Measurements from ENCODE around the gene XPNPEP1.

XPNPEP1 gene

DNA sequence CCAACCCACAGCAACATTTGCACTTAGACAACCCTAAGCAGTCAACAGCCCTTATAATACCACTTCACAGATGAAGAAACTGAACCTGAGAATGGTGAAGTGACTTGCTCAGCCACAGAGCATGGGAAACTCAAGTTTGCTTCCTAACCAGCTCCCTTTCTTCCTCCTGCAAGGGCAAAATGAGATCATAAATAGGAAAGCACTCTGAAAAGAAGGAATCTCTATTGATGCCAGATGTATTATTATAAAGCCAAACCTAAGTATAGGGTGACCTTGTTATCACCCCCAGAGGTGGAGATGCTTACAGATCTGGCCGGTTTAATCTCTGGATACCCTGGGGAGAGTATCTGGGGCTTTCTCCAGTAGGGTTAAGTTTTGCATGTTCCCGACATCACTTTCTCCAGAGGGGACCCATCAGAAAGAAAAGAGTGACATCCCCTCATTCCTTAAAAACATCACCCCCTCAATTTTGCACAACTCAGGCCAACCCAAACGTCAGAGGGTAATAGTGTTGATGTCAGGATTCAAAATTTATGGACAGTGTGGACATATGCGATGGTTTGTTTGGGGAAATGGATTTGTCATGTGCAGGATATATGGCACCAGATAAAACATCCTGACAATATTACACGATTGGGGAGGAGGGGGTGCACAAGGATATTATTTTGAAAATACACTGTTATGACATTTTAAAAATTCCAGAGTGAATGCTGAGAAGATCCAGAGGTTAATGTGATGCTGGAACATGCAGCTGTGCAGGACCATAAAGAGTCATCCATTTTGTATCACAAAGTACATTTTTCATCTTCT is 24.0 kb upstream of the XPNPEP1 start:
- no peak for DNase-seq (ENCODE audit: low read depth)

DNA sequence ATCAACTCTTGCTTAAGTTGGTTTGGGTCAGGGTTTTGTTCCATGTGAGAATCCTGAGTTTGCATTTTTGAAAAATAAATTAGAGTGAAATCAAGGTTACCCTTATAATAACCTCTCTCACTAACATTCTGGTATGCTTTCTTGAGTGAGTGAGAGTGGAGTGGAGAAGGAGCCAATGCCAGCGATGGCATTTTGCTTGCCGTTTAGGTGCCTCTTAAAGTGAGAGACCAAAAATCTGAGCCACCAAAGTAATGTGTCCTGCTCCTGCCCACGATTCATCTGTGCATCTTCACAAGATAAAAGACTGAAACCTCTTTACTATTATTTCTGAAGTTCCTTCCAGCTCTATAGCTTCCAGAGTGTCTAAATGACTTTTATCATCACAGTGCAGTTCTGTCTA is 23.4 kb upstream of the XPNPEP1 start:
- no peak for DNase-seq (ENCODE audit: low read depth)

DNA sequence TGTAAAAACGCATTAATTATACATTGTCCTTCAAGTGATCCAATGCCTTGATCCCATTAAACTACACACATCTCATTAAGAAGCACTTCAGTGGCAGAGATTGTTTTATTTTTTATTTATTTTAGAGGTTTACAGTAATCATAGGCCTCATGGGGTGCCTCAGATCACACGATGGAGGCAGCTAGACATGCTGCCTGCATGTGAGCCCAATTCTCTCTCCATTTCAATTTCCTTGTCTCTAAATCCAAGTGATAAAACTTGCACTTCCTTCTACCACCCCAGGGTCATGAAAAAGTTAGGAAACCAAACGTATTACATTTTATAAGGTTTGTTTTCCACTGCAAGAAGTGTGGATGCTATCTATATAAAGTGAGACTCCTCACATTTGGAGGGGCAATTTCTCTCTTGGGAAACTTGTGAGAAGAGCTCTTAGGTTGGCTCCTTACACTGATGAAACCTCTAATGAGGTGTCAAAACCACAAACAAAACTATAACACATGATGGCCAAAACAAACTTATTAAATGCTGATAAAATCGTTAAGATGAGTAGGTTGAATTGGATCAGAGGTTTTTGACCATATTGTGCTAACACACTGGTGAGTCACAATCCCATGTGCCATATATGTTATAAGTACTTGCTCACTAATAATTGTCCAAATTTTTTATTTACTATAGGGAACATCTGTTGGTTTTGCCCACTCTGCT is 22.3 kb upstream of the XPNPEP1 start:
- no peak for DNase-seq (ENCODE audit: low read depth)

DNA sequence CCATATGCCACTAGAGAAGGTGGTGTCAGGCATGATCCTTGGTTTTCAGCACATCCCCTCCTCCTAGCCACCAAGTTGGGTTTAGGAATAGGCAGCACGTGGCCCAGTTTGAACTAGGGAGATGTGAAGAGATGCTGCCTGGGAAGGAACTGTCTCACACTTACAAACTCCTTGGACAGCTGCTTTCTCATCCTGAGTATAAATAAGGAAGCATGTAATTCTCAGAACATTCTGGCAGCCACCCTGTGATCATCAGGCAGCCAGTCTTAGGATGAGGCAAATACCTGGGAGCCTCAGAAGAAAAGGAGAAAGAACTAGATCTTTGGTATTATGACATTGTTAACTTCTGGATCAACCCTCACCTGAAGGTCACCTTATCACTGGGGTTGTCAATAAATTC is 21.3 kb upstream of the XPNPEP1 start:
- no peak for DNase-seq (ENCODE audit: low read depth)

DNA sequence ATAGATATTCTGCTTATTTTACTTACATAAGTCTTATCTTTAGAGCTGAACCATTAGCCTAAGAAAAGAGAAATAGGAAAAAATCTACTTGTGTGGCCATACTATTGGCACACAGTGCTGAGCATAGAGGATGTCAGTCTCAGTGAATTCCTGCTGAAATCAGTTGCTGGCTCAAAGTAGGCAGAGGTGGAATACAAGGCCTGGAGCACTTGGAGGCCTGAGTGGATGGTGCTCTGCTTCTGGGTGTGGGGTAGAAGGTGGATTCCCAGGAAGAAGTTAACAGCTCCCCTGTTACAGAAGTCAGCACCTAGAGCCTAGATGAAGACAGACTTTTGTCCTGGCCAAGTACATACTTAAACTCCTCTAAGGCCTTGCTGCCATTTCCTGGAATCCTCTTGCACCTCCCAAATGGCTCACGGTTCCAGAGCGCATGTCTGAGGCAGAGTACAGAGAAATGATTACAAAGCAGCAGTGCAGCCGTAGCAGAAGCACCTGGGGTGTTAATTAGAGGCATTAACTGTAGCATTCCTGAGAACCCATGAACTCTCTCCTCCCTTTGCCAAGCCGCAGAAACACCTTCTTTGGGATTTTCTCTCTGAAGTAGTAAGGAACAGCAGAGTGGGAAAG is 18.0 kb upstream of the XPNPEP1 start:
- no peak for DNase-seq (ENCODE audit: low read depth)

DNA sequence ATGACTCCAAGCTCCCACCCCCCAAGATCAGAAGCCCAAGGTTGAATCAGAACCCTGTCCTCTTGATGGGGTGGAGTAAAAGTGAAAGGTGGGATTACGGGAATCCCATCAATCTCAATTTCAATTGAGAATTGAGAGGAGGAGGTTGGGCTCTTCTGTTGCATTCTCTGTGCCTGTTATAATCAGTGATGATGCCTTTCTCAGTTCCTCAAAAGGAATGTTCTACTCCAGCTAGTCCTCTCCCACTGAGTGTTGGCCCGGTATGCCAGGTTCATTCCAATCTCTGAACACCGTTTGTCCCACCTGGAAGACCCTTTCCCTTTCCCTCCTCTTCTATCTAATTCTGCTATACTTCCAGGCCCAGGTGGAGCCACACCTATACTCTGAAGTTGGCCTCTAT is 17.2 kb upstream of the XPNPEP1 start:
- no peak for DNase-seq (ENCODE audit: low read depth)

DNA sequence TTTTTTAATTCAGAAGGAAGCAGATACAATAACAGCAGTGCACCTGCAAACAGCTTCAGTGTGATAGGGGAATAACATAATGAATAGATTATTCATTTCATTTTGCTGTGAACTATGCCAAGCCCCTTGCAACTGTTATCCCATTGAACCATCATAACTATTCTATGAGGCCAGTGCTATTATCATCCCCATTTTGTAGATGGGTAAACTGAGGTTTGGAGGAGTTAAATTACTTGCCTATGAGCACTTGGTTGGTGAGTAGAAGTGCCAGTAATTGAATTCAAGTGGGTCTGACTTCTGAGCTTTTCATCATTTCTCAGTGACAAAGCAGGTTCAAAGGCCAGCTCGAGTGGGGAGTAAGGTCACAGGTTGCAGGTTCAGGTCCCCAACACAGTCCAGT is 16.8 kb upstream of the XPNPEP1 start:
- no peak for DNase-seq (ENCODE audit: low read depth)

DNA sequence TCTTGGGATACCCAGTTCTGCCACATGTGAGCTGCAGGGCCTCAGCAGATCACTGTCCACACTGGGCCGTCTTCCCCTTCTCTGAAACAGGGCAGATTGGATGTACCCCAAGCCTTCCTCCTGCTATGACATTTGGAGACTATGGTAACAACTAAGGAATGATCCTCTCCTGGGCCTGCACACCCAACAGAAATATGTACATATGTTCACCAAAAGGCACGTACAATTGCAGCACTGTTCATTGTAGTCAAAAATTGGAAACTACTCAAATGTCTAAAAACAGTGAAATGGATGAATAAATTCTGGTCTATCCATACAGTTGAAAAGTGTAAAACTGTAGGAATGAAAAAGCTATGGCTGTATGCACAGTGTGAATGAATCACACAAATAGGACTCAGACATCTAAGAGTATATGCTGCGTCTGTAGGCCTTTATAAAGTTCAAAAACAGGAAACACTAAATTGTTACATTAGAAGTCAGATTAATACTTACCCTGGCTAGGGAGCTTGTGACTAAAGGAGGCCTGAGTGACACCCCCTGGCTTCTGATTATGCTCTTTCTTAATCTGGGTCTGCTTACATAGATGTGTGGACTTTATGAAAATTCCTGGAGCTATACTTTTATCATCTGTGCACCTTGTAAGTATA is 16.1 kb upstream of the XPNPEP1 start:
- DNase-seq (ENCODE audit: low read depth) = no peak

DNA sequence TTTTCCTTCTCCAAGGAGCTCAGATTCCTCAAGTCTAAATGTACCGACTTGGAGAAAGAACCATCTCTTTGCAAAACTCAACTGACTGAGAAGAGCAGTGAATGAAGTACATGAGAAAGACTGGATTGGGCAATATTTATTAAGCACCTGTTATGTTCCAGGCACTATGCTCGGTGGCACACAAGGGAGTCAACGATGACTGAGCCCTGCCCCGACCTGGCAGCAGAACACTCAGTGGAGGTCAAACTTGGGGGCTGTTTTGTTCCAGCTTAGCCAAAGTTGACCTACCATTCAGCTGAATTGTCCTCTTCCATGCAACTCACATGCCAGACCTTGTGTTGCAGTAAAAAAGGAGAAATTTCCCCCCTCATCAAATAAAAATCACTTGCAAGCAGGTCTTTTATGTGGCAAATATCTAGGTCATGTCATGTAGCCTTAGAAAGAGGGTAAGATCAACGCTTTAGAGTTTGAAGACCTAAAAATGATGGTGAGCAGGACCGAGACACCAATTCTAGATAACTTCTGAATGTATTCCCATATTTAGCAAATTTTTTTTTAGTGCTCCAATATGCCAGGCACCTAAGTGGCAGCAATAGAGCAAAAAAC is 14.3 kb upstream of the XPNPEP1 start:
- no peak for DNase-seq (ENCODE audit: low read depth)

DNA sequence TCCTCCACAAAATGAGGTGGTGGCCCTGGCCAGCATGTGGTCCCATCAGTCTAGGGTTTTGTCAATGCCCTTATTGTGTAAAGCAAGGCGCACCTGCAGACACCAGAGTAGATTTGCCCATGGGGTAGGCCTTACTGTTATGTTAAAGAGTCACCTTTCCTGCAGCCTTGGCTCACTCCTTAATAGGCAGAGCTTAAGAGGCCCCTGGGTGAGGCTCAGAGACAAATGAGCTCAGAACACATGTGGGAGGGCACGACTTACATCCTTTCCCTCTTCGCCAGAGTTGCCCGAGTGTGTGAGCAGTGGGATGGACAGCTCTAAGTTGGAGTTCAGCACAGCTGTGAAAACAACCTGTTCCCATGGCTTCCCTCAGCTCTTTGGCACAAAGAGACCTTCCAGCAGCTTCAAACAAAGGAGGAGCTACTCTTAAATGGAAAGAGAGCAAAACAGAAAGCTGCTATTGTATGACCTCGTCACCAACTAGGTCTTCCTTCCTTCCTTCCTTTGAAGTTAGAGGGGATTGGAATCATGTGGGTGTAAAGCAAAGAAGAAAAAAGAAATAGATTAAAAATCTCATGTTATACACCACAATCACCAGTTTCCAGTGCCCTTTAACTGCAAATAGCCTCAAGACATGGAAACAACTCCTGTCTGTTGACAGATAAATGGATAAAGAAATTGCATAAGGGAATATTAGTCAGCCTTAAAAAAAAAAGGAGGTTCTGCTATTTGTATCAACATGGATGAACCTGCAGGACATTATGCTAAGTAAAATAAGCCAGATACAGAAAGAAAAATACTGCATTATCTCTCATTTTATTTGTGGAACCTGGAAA is 11.9 kb upstream of the XPNPEP1 start:
- no peak for DNase-seq (ENCODE audit: low read depth)

DNA sequence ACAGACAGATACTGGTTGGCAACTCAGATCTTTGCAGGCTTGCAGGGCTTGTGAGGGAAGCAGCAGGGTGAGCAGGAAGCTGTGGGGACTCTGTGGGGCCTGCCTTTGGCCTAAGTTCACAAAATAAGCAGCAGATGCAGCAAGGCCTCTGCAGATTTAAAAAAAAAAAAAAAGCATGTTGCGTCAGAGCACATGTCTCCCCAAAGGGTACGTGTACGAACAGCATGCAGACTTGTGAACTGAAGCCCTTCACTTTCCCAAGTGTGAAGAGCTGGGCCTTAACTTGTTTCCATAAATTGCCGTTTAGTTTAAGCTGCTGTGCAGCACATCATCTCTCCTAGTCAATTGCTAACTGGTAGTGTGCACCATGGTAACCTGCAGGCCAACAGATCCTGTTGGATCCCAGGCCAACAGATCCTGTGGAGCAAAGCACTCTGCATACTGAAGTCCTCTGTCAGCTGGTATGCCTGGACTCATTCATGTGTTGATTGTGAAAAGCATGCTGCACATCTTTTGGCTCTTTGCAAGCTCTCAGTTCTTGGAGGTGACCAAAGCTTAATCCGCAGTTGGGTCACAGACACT is 10.8 kb upstream of the XPNPEP1 start:
- DNase-seq (ENCODE audit: low read depth) = no peak

DNA sequence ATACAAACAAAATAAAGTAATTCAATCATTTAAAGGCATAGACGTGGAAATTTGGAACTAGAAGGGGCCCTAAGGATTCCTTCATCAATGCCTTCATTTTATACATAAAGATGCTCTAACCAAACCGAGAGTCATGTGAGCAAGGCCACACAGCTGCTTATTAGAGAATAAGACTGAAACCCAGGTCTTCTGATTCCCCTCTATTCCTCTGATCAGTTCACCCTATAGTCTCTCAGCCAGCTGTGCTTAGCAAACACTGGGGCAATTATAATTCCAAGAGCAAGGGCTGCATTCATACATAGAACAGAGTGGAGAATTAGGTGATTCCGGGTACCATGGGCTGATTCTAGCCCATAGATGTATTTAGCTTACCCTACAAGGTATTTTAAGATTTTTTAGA is 9.7 kb upstream of the XPNPEP1 start:
- DNase-seq (ENCODE audit: low read depth) = no peak

DNA sequence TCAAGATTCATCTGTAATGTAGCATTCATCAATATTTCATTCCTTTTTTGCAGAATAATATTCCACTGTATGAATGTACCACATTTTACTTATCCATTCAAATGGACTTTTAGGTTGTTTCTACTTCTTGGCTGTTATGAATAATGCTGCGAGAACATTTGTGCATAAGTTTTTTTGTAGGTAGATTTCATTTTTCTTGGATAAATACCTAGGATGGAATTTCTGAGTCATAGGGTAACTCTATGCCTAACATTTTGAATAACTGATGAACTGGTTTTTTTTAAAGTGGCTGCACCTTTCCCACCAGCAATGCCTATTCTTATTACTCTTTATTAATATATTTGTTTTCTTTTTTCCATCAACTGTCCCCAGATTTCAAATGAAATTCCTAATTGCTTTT is 9.1 kb upstream of the XPNPEP1 start:
- no peak for DNase-seq (ENCODE audit: low read depth)

DNA sequence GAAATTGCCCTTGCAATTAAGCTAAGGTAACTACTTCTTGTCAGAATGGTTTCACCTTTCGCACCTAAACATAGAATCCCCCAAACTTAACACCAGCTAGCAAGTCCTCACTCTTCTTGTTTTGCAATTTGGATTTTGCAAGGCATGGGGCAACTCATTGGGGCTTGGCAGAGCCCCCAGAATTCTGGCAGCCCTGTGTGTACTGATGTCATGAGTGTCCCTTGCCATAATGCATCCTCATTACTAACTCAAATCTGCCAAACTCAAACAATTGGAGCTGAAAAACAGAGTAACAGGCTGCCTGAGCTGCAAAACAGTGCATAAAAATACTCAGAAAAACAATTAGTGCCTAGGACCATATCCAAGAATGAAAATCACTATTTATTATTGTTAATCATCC is 7.9 kb upstream of the XPNPEP1 start:
- DNase-seq (ENCODE audit: low read depth) = no peak

DNA sequence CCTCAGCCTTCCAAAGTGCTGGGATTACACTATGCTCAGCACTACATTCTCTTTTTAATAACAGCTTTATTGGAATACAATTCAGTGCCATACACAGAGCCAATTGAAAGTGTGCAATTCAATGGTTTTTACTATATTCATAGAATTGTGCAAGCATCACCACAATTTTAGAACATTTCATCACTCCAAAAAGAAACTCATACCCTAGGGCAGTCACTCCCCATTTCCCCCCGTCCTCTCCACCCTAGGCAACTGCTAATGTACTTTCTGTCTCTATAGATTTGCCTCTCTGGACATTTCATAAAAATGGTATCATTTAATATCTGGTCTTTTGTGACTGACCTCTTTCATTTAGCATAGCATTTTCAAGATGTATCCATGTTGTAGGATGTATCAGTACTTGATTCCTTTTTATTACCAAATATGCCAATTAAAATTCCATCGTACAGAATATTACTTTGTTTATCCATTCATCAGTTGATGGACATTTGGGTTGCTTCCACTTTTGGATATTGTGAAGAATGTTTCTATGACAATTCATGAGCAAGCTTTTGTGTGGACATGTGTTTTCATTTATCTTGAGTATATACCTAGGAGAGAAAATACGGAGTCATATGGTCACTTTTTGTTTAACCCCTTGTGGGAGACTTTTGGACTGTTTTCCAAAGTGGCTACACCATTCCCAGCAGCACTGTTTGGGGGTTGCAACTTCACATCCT is 6.3 kb upstream of the XPNPEP1 start:
- DNase-seq (ENCODE audit: low read depth) = no peak

DNA sequence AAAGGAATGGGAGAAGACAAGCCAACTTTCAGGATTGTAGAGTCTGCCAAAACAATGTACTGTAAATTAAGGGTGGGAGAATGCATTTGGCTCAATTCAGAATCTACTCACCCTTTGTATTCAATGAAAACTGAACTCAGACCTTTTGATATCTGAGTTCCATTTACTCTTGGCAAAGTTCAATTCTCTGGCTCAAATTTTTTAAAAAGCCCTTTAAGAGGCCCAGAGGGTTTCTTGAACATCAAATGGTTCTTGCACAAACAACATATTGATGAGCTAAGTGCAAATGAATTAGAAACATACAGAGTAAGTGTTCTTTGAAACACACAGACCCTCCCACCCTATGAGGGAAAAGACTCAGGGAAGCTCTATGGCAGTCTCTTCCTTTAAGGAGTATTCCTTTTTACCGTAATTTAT is 5.2 kb upstream of the XPNPEP1 start:
- no peak for DNase-seq (ENCODE audit: low read depth)

DNA sequence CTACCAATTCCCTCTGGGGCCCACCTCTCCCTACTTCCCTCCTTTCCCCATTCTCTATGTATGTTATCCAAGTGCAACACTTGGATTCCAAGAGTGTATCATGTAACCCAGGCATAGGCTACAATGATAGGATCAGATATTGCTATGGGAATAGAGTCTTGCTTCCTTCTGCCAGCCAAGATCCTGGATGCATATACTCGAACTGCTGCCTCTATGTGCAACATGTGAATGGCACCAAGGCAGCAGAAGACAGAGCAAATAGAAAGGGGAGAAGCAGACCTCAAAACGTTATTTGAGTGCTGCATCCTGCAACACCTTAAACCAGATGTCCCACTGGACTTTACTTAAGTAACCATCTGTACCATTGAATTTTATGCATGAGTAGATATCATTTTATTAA is 3.5 kb upstream of the XPNPEP1 start:
- DNase-seq (ENCODE audit: low read depth) = no peak

DNA sequence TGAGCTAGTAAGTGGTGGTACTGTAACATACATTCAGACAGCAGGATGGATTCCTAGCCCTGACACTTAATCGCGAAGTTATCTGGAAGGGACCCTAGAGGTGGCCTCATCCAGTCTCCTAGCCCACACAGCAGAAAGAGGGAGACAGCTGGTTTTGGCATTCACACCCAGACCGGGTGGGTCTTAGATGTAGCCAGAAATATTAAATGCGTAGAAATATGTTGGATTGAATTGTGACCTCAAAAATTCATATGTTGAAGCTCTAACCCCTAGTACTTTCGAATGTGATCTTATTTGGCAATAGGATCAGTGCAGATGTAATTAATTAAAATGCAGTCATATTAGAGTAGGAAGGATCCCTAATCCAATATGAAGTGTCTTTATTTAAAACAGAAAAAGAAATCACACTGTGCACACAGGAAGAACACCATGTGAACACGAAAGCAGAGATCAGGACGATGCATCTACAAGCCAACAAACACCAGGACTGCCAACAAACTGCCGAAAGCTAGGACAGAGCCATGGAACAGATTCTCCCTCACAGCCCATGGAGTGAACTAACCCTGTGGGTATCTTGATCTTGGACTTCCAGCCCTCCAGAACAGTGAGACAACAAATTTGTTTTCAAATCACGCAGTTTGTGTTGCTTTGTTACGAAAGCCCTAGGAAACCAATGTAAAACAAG is 2.9 kb upstream of the XPNPEP1 start:
- DNase-seq (ENCODE audit: low read depth) = no peak

DNA sequence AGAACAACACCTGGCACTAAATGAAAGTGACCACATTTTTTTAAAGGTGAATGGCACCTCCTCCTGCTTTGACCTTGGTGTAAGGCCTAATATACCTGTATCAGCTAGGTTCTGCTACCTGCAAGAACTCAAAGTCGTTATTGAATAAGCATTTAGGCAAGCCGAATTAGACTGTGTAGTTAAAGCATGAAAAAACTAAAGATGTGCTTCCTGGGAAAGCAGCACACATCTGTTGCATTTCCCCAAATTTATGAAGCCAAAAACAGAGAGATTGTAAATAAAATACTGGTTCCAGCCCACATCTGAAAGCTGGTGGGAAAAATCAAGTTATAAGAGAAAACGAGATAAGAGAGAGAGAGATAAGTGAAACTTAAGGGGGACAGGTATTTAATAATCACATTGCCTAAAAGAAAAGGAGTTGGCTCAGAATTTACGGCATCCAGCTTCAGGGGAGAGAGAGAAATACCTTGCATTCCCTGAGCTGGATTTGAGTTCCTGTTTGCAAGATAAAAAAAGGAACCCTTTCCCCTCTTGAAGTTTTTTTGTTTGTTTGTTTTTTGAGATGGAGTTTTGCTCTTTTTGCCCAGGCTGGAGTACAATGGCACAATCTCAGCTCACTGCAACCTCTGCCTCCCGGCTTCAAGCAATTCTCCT is 1.8 kb upstream of the XPNPEP1 start:
- DNase-seq (ENCODE audit: low read depth) = no peak

Data from GM04503 (cell line).